ENCODE data around the gene TMEM45A.
"Not testable (repeated sequence)": the region's sequence is repeated elsewhere in the genome, so short reads cannot be mapped to it uniquely, and the experiment has no call there.

The TMEM45A gene

GRCh38 chr3:100532411-100532810, 40.0 kb downstream of the TMEM45A start:
- DNase-seq (ENCODE audit: low read depth in 2 of 2, low spot score in 1 of 2), result no peak

DNA sequence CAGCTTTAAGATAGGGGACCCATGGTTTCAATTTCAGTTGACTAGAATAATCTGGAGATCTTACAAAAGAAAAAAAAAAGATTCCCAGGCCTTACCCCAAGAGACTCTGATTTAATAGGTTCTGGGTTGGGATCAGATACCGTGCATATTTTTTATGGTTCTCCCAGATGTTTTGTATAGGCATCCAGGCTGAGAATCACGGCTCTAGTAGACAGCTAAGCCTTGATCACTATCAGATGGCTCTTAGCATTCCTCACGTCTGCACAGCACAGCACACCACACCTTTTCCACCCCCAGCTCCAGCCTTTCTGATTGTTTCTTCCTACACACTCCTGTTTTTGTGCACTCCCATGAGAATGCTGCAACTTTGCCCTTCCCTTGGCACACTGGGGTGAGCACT, 40.8 kb downstream of the TMEM45A start:
- no peak for DNase-seq (ENCODE audit: low read depth in 2 of 2, low spot score in 1 of 2)

GRCh38 chr3:100535610-100535943, 43.2 kb downstream of the TMEM45A start:
- DNase-seq (ENCODE audit: low read depth in 2 of 2, low spot score in 1 of 2), result no peak

GRCh38 chr3:100536093-100536492, 43.7 kb downstream of the TMEM45A start:
- no peak for DNase-seq (ENCODE audit: low read depth in 2 of 2, low spot score in 1 of 2)

DNA sequence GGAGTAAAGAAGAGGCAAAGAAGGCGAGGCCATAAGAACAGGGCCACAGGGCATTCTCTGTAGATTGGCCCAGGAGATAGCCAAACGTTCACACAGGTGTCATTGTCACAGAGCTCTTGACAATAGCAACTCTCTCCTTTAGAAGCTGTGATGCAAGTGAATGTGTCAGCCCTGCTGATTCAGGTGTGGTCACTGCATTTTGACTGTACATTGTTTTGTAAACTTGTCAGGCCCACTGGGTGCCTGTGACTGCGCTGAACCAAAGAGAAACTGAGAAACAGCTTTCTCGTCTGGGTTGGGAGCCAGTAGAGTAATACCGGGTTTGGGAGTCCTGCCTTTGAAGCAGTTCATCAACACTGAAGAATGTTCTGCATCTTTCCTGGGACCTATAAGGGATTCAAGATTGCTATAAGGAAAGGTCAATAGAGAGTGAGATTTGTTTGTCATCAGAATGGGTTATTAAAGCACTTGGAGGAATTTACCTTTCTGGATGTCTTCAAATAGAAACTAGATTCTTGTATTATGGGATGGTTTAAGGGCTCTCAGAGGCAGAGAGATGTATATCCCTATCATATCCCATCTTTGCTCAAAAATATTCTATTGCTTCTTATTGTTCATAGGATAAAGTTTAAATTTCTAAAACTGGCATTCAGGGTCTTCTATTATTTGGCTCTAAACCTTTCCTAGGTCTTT, 45.4 kb downstream of the TMEM45A start:
- DNase-seq (ENCODE audit: low read depth in 2 of 2, low spot score in 1 of 2), result no peak

GRCh38 chr3:100538339-100538706, 45.9 kb downstream of the TMEM45A start:
- no peak for DNase-seq (ENCODE audit: low read depth in 2 of 2, low spot score in 1 of 2)

DNA sequence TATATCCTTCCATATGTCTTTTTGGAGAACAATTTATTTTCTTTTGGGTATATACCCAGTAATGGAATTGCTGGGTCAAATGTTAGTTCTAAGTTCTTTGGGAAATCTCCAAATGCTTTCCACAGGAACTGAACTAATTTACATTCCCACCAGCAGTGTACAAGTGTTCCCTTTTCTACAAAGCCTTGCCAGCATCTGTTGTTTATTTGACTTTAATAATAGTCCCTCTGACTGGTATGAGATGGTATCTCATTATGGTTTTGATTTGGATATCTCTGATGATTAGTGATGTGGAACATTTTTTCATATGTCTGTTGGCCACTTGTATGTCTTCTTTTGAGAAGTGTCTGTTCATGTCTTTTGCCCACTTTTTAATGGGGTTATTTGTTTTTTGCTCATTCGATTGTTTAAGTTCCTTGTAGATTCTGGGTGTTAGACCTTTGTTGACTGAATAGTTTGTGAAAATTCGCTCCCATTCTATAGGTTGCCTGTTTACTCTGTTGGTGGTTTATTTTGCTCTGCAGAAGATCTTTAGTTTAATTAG, 48.4 kb downstream of the TMEM45A start:
- no peak for DNase-seq (ENCODE audit: low read depth in 2 of 2, low spot score in 1 of 2)

DNA sequence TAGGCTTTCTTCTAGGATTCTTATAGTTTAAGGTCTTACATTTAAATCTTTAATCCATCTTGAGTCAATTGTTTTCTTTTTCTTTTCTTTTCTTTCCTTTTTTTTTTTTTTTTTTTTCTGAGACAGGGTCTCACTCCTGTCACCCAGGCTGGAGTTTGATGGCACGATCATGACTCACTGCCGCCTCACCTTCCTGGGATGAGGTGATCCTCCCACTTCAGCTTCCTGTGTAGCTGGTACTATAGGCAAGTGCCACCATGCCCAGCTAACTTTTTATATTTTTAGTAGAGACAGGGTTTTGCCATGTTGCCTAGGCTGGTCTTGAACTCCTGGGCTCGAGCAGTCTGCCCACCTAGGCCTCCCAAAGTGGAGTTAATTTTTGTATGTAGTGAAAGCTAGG, 49.0 kb downstream of the TMEM45A start:
- not testable (repeated sequence) for DNase-seq (ENCODE audit: low read depth in 2 of 2, low spot score in 1 of 2)

DNA sequence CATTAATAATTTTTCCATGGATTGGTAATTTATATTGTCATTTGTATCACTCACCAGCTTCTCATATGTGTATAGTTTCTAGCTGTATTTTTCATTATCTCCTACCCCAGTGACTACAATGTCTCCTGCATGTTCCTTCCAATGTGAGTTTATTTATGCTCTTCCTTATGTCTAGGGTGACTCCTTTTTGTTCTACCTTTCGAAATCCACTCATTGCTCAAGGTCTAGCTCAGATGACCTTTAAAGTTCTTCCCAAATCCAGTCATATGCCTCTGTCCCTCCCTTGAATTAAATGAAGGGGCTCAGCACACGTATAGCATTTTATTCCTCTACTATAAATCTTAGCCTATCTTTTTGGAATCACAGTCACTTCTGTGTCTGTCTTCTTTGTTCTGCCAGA, 53.0 kb downstream of the TMEM45A start:
- no peak for DNase-seq (ENCODE audit: low read depth in 2 of 2, low spot score in 1 of 2)

- no peak for DNase-seq (ENCODE audit: low read depth in 2 of 2, low spot score in 1 of 2)
Measured at GRCh38 chr3:100546020-100546744, 53.8 kb downstream of the TMEM45A start.

DNA sequence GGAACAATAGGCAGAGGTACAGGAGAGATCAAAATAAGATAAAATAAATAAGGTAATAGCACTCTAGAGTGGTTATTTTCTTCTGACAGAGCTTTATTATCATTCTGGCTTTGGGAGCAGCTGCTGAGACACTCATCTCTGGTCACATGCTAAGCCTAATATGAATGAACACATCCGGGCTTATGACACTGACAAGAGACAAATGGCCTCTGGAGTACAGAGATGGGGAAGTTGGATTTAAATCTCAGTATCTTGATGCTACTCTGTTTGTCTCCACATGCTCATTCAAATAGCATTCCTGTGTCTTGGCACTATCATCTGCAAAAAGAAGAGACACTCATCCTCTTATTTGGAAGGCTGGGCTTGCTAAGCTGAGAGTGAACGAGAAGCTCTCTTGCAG, 55.6 kb downstream of the TMEM45A start:
- no peak for DNase-seq (ENCODE audit: low read depth in 2 of 2, low spot score in 1 of 2)

DNA sequence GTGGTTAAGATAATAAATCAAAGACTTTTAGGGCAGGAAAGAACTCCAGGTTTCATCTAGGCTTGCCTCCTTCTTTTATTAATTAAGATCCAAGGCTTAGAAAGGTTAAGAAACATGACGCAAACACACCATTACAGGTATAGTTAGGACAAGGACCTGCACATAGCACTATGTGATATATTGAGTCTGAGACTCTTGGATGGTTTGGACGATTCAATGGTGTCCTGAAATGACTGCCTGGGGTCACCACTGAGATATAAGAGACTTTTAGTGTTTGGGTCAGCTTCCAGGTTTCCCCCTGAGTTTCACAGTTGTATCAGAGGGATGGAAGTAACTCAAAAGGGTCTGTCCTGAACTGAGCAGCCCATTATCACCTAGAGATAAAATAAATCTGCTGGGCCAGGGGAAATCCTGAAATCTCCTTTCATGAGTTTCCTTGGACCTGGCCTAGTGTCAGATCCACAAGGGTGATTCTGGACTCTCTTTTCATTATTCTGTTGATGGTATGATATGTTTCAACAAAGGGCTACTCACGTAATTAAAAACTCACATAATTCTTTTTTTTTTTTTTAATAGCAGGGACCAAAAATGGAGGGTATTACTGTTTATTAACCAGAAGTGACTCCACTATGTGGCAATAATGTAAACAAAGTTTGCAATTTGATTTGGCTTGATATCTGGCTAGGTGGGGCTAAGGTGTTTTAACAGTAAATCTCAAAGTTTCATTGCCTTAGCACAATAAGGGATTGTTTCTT, 61.4 kb downstream of the TMEM45A start:
- DNase-seq (ENCODE audit: low read depth in 2 of 2, low spot score in 1 of 2), result no peak

DNA sequence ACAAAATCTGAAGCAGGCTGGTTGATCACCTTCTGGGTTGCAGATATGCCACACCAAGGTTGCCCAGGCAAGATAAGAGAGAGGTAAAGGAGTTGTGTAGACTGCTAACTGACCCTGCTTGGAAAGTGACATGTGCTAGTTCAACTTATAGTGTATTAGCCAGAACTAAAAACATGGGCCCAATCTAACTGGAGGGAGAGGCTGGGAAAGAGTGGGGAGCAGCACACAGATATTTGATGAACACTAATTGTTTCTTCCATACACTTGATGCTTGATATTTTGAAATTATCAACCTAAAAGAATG, 61.9 kb downstream of the TMEM45A start:
- DNase-seq (ENCODE audit: low read depth in 2 of 2, low spot score in 1 of 2), result no peak

DNA sequence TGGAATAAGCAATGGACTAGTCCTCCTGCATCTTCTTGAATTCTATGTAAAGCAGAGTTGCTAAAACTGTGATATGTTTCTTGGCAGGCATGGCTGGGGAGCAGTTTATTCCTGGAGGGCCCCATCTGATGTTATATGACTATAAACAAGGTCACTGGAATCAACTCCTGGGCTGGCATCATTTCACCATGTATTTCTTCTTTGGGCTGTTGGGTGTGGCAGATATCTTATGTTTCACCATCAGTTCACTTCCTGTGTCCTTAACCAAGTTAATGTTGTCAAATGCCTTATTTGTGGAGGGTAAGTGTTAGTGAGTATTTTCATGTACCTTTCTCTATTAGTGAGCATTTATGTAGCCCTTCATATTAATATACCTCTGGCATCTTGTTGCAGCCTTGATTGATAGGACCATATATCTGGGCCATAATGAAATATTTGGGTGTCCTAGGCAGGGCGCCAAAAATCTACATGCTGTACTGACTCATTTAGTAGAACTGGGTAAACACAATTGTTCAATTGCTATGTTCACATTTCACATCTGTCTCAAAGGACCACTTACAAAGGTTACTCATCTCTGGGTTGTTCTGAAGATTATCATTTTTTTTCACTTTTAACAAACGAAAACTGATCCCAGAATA, 64.4 kb downstream of the TMEM45A start:
- DNase-seq (ENCODE audit: low read depth in 2 of 2, low spot score in 1 of 2), result no peak

DNA sequence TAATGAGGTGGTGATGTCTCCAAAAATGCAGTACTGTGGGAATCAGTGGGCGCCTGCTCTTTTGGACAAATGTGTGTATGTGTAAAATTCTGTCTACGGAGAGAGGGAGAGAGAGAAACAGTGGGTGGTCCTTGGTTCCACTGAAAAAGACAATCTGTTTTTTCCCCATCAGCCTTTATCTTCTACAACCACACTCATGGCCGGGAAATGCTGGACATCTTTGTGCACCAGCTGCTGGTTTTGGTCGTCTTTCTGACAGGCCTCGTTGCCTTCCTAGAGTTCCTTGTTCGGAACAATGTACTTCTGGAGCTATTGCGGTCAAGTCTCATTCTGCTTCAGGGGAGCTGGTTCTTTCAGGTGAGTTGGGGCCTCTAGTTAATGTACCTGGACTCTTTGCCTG, 65.8 kb downstream of the TMEM45A start:
- no peak for DNase-seq (ENCODE audit: low read depth in 2 of 2, low spot score in 1 of 2)

GRCh38 chr3:100560426-100560825, 68.0 kb downstream of the TMEM45A start:
- no peak for DNase-seq (ENCODE audit: low read depth in 2 of 2, low spot score in 1 of 2)

DNA sequence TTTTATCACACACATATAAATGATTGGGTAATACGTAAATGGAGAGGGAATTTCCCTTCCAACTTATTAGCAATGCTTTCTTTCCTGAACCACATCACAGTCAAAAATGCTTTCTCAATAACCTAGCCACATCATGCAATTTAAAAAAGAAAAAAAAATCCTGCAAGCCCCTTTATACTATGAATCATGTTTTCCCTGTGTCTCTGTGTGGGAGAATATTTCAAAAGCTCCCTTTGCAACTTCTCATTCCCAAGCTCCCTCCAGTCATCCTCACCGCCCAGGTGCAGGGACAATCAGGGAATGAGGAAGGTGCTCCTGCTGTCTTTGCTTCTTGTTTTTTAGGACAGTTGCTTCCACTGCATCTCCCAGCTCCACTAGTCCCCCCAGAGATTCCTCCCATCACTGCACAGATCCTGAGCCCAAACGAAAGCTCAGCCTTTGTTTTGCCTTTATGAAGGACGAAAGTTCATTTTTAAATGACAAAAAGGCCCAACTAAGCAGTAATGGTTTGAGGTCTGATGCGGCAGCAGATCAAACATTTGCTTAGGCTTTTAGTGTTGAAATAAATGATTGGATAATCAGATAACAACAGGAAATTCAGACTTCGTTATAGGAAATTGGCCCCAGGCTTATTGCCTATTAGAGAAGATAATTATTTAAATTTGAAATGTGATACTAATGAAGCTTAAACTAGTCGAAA, 69.2 kb downstream of the TMEM45A start:
- DNase-seq (ENCODE audit: low read depth in 2 of 2, low spot score in 1 of 2), result no peak

GRCh38 chr3:100562224-100562857, 69.9 kb downstream of the TMEM45A start:
- no peak for DNase-seq (ENCODE audit: low read depth in 2 of 2, low spot score in 1 of 2)

DNA sequence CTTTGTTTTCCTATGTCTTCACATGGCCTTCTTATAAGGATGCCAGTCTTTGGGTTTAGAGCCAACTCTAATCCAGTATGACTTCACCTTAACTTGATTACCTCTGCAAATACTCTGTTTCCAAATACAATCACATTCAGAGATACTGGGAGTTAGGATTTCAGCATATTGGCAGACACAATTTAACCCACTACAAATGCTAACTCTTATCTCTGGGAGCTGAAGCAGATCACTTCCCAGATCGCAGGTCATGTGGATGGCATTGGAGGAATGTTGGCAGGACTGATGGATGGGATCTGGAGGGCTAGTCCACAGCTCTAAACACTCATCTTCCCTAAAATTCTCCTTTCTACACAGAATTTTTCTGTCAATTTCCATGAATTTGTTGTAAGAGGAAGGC, 70.8 kb downstream of the TMEM45A start:
- DNase-seq (ENCODE audit: low read depth in 2 of 2, low spot score in 1 of 2), result no peak

- no peak for DNase-seq (ENCODE audit: low read depth in 2 of 2, low spot score in 1 of 2)
Measured at GRCh38 chr3:100563652-100564211, 71.3 kb downstream of the TMEM45A start.
